Loucy (cell line): ENCODE data around the gene SCGB1A1.

Experiments used
- H2AFZ ChIP-seq: fragments of 200-600 bp; sonication (generic); 2 replicates; pipeline ENCODE4 v1.6.0; 2016; ENCODE audit warnings: antibody characterized with exemption, mild to moderate bottlenecking, low read length, moderate library complexity
- H3F3A ChIP-seq: fragments of 200-600 bp; 2 replicates; pipeline ENCODE4 v1.6.0; 2016; ENCODE audit warnings: antibody characterized with exemption, low read depth, mild to moderate bottlenecking
- H3K27me3 ChIP-seq: fragments of 200-600 bp; sonication (generic); 2 replicates; pipeline ENCODE4 v1.6.1; 2014; ENCODE audit warnings: low read length, mild to moderate bottlenecking; ENCODE audit not compliant: insufficient read depth, poor library complexity, severe bottlenecking
- H3K36me3 ChIP-seq: fragments of 200-600 bp; sonication (generic); 2 replicates; pipeline ENCODE4 v1.6.1; 2016; ENCODE audit warnings: low read length; ENCODE audit not compliant: insufficient read depth
- H3K4me1 ChIP-seq: fragments of 200-600 bp; sonication (generic); 2 replicates; pipeline ENCODE4 v1.5.1; 2014; ENCODE audit warnings: low read length, mild to moderate bottlenecking; ENCODE audit not compliant: insufficient read depth, poor library complexity, severe bottlenecking
- H3K4me2 ChIP-seq: fragments of 200-600 bp; sonication (generic); 2 replicates; pipeline ENCODE4 v1.6.0; 2014; ENCODE audit warnings: antibody characterized with exemption, low read length, low read depth, mild to moderate bottlenecking; ENCODE audit not compliant: poor library complexity, severe bottlenecking
- H3K4me3 ChIP-seq: fragments of 200-600 bp; sonication (generic); 2 replicates; pipeline ENCODE4 v1.5.1; 2014; ENCODE audit warnings: low read length, mild to moderate bottlenecking, mixed read lengths; ENCODE audit not compliant: poor library complexity, severe bottlenecking
- H3K79me2 ChIP-seq: fragments of 200-600 bp; sonication (generic); 2 replicates; pipeline ENCODE4 v1.6.1; 2014; ENCODE audit warnings: low read length; ENCODE audit not compliant: insufficient read depth
- H3K9ac ChIP-seq: fragments of 200-600 bp; sonication (generic); 2 replicates; pipeline ENCODE4 v1.6.0; 2014; ENCODE audit warnings: mild to moderate bottlenecking, low read depth, low read length, moderate library complexity; ENCODE audit not compliant: poor library complexity, severe bottlenecking
- H3K9me2 ChIP-seq: fragments of 200-600 bp; sonication (generic); replicated peaks from 2 replicates; pipeline ENCODE4 v1.6.1; 2016; ENCODE audit warnings: low read depth, low read length, mixed read lengths
- H3K9me3 ChIP-seq: fragments of 200-600 bp; sonication (generic); 2 replicates; pipeline ENCODE4 v1.6.1; 2014; ENCODE audit warnings: mild to moderate bottlenecking, antibody characterized with exemption, low read length, low read depth; ENCODE audit not compliant: insufficient read depth
- H4K20me1 ChIP-seq: fragments of 200-600 bp; sonication (generic); 2 replicates; pipeline ENCODE4 v1.6.0; 2014; ENCODE audit warnings: antibody characterized with exemption, low read length, mild to moderate bottlenecking; ENCODE audit not compliant: insufficient read depth, poor library complexity, severe bottlenecking
- CTCF ChIP-seq: fragments of 200-600 bp; sonication (generic); conservative IDR thresholded peaks from 2 replicates; pipeline ENCODE4 v1.5.1; 2014; ENCODE audit warnings: mild to moderate bottlenecking, antibody characterized with exemption, low read length
- EZH2phosphoT487 ChIP-seq: fragments of 200-600 bp; IDR thresholded peaks from 2 replicates; pipeline ENCODE4 v1.6.1; 2018; ENCODE audit warnings: antibody characterized with exemption, mild to moderate bottlenecking, moderate library complexity, borderline replicate concordance

Gene SCGB1A1

GRCh38 chr11:62435846-62436660 is 17.2 kb downstream of the SCGB1A1 start:
- Histone ChIP-seq H3K36me3 (no peaks in the 10 kb centered on the region), H3K79me2 (no peaks in the 10 kb centered on the region), H2AFZ (peak overlapping the region; percentile 16; the same call in 1 of the 2 replicates), H3K4me1 (peaks cover 6% of the 10 kb centered on the region), H3K9me3 (no peaks in the 10 kb centered on the region), H3K9ac (no peak overlapping the region), H4K20me1 (no peaks in the 10 kb centered on the region), H3K4me2 (no peak overlapping the region), H3K4me3 (no peak overlapping the region), H3K9me2 (no peaks in the 10 kb centered on the region), H3F3A (no peaks in the 10 kb centered on the region), H3K27me3 (no peaks in the 10 kb centered on the region)
- no peak for TF ChIP-seq EZH2phosphoT487
- no peak for TF ChIP-seq CTCF

- Histone ChIP-seq H3K4me3 (no peak overlapping the region), H3K27me3 (no peaks in the 10 kb centered on the region), H3K9ac (no peak overlapping the region), H2AFZ (no peak overlapping the region), H3F3A (no peaks in the 10 kb centered on the region), H3K9me2 (no peaks in the 10 kb centered on the region), H3K4me1 (peaks cover 6% of the 10 kb centered on the region), H4K20me1 (no peaks in the 10 kb centered on the region), H3K9me3 (no peaks in the 10 kb centered on the region), H3K79me2 (no peaks in the 10 kb centered on the region), H3K36me3 (no peaks in the 10 kb centered on the region), H3K4me2 (no peak overlapping the region)
- TF ChIP-seq EZH2phosphoT487 (no peak), CTCF (no peak)
Observed at GRCh38 chr11:62437616-62438015, 18.8 kb downstream of the SCGB1A1 start.

- H2AFZ ChIP-seq = no peak overlapping the region
- H3K9me3 ChIP-seq = no peaks in the 10 kb centered on the region
- TF ChIP-seq CTCF (no peak), EZH2phosphoT487 (no peak)
- H3K27me3 ChIP-seq = no peaks in the 10 kb centered on the region
- H3K9ac ChIP-seq = no peak overlapping the region
- H3K9me2 ChIP-seq = no peaks in the 10 kb centered on the region
- H3F3A ChIP-seq = no peaks in the 10 kb centered on the region
- no peaks in the 10 kb centered on the region for H4K20me1 ChIP-seq
- no peak overlapping the region for H3K4me3 ChIP-seq
- H3K4me2 ChIP-seq = no peak overlapping the region
- no peaks in the 10 kb centered on the region for H3K36me3 ChIP-seq
- peaks cover 6% of the 10 kb centered on the region for H3K4me1 ChIP-seq
- no peaks in the 10 kb centered on the region for H3K79me2 ChIP-seq
Observed at GRCh38 chr11:62438641-62439040, 19.8 kb downstream of the SCGB1A1 start.
